GM12864 (cell line): Measurements from ENCODE around the gene PLEKHB2.
"Not testable (repeated sequence)": the region's sequence is repeated elsewhere in the genome, so short reads cannot be mapped to it uniquely, and the experiment has no call there.

Experiments
- DNase-seq: peaks from one replicate; pipeline ENCODE4 v3.0.0-alpha.2; 2011; ENCODE audit warnings: low read depth
- H3K4me3 ChIP-seq: 2 replicates; pipeline ENCODE4 v1.5.1; 2011; ENCODE audit warnings: mild to moderate bottlenecking, low read depth, low read length, control low read depth
- CTCF ChIP-seq: IDR thresholded peaks from 2 replicates; pipeline ENCODE4 v1.5.1; 2011; ENCODE audit warnings: low read depth, mild to moderate bottlenecking, moderate library complexity, low read length, control low read depth, inconsistent platforms; ENCODE audit errors: missing control alignments

The PLEKHB2 gene

DNA sequence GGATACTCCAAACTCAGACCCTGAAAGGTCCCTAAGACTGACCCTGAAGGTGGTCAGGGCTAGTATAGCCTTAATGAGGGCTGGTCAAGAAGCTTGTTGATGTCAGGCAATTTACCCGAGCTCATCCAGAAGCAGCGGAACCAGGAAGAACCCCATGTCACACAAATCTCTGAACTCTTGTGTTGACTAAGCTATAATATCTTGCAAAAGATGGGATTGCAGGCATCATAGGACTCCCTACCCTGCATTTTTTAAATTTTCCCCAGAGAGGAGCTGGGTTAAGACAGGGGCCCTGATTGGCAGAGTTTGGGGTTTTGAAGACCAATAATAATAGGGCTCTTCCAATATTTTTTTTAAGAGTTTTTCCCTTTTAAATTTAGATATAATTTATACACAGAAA, 2.0 kb upstream of the PLEKHB2 start:
- no peak for TF ChIP-seq CTCF
- no peak for DNase-seq
- no peak overlapping the region for H3K4me3 ChIP-seq

DNA sequence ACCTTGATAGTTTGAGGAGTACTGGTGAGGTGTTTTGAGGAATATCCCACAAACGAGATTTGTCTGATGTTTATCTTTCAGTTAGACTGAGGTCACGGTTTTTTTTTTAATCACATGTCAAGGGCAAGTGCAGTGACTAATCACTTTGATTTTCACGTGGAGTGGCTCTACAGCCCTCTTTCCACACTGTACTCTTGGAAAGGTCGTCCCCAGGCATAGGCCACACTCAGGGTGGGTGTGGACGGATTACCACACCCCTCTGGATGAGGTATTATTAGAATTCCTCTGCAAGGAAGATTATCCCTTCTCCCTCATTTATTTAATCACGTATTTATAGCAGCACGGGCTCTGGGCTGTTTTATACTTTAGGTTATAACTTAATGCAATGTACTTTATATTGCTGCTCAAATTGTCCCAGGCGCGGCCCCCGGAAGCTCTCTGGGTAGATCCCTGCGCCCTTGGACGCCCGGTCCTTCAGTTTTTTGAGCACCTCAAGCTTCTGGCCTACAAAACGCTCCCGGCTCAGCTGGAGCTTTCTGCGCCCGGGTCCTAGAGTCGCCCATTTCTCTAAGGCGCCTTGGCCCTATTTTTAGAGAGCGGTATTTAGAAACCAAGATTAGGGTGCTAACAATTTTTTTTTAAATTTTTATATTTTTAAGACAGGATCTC, 515 bp upstream of the PLEKHB2 start:
- no peak for TF ChIP-seq CTCF
- no peak for DNase-seq
- H3K4me3 ChIP-seq, result peak overlapping the region; percentile 96

DNA sequence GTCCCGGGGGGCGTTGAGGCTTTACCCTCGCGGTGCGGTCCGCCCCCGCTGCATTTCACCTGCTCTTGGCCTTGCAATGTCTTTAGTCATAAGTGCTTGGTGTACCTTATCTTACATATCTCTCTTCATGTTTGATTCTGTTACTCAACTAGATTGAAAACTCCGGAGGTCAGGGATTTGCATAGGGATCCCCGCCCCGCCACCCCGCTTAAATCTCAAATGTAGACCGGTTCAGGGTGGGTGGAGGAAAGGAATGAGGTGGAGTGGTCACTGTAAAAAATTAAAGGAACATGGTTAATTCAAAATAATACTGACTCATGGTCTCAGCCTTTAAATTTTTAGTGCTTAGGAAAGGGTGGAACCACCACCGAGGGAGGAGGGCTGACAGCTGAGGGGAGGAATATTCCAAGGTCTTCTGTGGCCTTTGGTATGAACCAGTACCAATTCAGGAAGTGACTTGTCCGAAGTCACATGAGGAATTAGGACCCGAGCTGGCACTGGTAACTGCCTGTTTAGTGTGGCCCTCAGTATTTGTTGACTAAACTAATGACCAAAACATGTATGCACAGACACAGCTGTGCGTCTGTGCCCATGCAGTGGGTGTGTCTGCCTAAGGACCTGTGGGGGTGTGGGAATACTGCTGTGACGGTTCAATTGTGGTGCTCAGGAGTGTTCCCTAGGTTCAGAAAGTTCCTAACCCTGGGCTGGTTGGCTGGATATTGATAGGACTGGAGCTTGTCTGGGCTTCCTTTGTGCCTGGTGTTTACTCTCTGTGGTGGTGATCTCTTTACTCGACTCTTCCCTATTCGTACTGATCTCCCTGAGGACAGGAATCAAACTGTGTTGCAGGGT, 1.0 kb downstream of the PLEKHB2 start:
- DNase-seq, result no peak
- TF ChIP-seq CTCF, result no peak
- peak overlapping the region; percentile 96 for H3K4me3 ChIP-seq

GRCh38 chr2:131112529-131112928, 7.4 kb downstream of the PLEKHB2 start:
- H3K4me3 ChIP-seq, result no peak overlapping the region
- no peak for TF ChIP-seq CTCF
- DNase-seq, result no peak

DNA sequence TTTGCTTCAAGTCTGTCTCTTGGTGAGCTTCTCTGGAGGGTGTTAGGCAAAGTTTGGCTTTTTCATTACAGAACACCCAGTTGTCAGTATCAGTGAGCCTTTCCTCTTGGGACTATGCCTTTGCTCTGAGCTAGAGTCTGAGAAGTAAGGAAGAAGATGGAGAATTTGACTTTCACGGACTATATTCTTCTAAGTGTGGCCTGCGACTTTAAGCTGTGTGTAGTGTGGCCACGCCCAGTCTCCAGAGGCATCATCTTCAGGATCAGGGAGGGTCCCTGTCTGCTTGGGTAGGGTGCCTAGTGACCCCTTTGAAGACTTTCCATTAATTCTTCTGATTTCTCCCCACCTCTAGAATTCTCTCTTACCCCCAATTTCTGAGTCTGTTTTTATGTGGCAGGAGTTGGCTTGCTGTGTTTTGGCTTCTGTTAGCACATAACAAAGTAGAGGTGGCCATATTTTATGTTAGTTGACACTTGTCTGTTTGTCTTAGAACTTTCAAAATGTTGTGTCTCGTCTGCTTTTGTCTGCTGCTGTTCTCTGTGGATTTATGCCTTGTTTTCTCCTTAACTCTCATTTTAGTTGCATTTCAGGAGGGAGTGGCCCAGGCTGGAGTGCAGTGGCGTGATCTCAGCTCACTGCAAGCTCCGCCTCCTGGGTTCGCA, 8.6 kb downstream of the PLEKHB2 start:
- TF ChIP-seq CTCF, result no peak
- no peak overlapping the region for H3K4me3 ChIP-seq
- no peak for DNase-seq

DNA sequence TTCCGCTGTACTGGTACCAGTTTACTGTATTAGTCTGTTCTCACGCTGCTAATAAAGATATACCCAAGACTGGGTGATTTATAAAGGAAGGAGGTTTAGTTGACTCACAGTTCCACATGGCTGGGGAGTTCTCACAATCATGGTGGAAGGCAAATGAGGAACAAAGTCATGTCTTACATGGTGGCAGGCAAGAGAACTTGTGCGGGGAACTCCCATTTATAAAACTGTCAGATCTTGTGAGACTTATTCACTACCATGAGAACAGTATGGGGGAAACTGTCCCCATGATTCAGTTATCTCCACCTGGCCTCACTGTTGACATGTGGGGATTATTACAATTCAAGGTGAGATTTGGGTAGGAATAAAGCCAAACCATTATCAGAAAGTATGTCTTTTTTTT, 9.8 kb downstream of the PLEKHB2 start:
- not testable (repeated sequence) for DNase-seq, H3K4me3 ChIP-seq

DNA sequence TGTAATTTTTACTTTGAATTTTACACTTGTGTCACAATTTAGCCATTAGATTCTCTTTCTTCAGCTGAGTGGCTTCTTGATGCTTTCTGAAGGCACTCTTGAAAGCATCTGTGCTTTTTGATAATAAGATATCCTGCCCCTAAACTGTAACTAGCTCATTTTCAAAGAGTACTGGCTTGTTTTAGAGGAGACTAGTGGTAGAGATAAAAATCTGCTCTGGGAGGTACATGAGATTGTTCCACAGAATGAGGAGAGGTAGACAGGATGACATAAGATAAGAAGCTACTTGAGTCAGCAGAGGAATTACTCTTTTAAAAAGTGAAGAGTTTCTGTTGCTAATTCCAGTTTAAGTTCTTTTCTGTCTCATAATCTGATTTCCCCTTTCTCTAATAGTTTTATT, 10.6 kb downstream of the PLEKHB2 start:
- DNase-seq, result no peak
- TF ChIP-seq CTCF, result no peak
- H3K4me3 ChIP-seq, result no peak overlapping the region
